NCI-H510A (cell line): ENCODE data around the gene PTPN13.

Source experiments
- DNase-seq: peaks from one replicate; lab custom pipeline; 2025; lab: John Stamatoyannopoulos, UW

PTPN13 gene, protein sequence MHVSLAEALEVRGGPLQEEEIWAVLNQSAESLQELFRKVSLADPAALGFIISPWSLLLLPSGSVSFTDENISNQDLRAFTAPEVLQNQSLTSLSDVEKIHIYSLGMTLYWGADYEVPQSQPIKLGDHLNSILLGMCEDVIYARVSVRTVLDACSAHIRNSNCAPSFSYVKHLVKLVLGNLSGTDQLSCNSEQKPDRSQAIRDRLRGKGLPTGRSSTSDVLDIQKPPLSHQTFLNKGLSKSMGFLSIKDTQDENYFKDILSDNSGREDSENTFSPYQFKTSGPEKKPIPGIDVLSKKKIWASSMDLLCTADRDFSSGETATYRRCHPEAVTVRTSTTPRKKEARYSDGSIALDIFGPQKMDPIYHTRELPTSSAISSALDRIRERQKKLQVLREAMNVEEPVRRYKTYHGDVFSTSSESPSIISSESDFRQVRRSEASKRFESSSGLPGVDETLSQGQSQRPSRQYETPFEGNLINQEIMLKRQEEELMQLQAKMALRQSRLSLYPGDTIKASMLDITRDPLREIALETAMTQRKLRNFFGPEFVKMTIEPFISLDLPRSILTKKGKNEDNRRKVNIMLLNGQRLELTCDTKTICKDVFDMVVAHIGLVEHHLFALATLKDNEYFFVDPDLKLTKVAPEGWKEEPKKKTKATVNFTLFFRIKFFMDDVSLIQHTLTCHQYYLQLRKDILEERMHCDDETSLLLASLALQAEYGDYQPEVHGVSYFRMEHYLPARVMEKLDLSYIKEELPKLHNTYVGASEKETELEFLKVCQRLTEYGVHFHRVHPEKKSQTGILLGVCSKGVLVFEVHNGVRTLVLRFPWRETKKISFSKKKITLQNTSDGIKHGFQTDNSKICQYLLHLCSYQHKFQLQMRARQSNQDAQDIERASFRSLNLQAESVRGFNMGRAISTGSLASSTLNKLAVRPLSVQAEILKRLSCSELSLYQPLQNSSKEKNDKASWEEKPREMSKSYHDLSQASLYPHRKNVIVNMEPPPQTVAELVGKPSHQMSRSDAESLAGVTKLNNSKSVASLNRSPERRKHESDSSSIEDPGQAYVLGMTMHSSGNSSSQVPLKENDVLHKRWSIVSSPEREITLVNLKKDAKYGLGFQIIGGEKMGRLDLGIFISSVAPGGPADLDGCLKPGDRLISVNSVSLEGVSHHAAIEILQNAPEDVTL (N-terminal part only)

DNA sequence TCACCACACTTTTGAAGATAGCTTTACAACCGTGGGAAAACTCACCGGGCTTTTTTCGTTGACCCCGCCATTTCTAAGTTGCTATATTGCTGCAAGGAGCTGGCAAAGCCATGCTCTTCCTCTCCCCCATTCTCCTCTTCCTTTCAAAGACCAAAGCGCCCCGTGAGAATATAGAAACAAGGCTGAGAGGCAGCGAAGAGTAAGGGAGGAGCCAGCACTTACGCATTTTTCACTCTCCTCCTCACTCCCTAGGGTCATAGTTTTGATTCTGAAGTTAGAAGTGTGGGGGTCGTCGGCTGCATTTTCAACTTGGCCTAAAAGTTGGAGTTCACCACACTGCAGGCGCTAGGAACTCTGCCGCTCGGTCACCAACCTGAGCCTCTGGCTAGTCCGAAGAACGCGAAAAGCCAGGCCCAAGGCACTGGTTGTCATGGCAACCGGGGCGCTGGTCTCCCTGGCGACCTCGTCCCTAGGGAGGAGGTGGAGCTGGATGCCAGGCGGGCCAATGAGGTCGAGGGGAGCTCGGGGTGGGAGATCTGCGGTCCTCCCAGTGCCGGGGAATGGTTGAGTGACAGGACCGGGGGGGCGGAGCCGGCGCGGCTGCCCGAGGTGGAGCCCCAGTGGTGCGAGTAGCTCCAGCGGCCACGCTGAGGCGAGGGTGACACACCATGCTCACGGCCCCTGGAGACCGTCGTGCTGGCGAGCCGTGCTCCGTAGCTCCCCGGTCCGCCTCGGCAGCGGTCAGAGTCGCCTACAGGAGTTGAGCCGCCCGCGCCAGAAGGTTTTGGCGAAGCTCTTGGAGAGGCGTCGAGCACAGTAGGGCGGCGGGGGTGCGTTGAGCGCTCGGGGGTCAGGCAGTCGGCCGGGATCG is at the start of gene PTPN13:
TSS of gene PTPN13 (plus strand) at position 628 of the 871 bp plus-strand sequence. CDS start 40,942 bp downstream, outside the sequence.
- DNase-seq = peak; percentile 98

DNA sequence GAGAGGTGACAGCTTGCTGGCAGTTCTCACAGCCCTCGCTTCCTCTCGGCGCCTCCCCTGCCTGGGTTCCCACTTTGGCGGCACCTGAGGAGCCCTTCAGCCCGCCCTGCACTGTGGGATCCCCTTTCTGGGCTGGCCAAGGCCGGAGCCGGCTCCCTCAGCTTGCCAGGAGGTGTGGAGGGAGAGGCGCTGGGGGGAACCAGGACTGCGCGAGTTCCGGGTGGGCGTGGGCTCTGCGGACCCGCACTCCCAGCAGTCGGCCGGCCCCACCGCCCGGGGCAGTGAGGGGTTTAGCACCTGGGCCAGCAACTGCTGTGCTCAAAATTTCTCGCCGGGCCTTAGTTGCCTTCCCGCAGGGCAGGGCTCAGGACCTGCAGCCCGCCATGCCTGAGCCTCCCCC is 47.0 kb upstream of the PTPN13 start:
- DNase-seq = no peak

DNA sequence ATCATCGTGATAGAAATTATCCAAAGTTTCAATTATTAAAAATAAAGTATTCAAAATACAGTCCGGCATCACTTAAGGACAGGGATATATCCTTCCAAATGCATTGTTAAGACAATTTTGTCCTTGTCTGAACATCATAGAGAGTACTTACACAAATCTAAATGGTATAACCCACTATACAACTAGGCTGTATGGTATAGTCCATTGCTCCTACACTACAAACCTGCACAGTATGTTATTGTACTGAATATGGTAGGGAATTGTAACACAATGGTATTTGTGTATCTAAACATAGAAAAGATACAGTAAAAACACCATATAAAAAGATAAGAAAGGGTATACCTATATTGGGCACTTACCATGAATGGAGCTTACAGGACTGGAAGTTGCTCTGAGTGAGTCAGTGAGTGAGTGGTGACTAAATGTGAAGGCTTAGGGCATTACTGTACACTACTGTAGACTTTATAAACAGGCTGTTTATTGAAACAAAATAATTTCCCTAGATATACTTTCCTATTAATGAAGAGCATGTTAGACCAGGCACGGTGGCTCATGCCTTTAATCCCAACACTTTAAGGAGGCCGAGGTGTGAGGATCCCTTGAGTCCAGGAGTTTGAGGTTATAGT is 44.8 kb upstream of the PTPN13 start:
- DNase-seq = no peak

DNA sequence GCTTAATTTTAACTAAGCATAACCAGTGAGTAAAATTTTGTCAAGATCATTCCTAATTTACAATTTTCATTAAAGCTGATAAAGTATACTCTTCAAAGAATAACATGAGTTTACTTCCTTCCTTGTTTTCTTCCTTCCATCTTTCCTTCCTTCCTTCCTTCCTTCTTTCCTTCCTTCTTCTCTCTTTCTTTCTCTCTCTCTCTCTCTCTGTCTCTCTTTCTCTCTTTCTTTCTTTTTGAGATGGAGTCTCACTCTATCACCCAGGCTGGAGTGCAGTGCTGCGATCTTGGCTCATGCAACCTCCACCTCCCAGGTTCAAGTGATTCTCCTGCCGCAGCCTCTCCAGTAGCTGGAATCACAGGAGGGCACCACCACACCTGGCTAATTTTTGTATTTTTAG is 42.7 kb upstream of the PTPN13 start:
- no peak for DNase-seq

DNA sequence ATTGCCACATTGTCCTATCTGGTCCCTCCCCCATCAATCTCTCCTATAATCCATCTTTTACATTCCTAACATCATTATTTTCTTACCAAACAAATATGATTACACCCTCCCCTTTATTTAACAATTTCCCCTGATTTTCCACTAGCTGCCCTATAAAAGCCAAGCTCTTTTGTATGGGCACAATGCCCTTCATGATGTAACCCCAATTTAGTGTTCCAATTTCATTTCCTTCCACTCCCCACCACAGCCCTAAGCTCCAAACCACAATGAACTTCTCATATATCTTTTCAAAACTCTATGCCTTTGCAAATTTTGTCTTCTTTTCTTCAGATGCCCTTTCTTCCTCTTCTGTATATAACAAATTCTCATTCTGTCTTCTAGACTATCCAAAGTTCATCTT is 39.5 kb upstream of the PTPN13 start:
- no peak for DNase-seq

DNA sequence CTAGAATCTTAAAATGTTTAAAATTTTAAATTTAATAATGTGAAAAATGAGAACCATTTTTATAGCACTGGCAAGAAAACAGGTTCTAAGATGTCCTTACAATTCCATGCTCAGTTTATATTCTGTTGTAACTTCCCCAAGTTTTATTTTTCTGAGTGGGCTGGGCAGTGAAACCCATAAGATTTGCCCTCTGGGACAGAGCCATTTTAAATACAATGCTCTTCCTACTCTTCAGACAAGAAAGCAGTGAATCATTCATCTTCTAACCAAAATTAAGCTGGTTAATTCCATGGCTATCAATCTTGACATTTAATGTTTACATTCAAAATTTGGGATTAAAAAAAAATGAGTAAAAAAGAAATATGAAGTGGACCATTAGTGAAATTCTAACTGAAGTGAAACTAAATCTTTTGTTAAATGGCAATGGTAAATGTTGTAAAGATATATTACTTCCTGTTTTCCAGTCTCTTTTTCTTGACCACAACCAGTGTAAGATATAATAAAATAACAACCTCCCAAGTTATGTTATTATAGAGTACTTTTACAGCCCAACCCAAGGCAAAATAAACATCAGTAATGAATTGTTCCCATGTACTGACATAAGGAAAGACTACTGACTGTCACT is 37.2 kb upstream of the PTPN13 start:
- DNase-seq = no peak

DNA sequence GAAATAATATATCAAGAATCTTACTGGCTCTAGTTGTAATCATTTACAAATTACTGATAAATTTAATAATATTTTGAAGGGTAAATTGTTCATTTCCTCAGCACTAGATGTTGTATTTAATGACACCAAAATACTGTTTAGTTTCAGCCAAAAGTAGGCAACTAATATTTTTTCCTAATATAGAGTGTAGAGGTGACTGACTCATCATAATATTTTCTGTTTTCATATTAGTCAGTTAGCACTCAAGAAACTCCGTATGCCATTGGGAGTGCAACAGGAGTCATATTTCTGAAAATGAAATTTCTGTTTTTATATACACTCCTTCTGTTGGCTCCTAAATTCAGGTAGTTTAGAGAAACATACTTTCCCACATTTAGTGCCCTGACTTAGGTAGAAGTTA is 36.6 kb upstream of the PTPN13 start:
- DNase-seq = no peak

DNA sequence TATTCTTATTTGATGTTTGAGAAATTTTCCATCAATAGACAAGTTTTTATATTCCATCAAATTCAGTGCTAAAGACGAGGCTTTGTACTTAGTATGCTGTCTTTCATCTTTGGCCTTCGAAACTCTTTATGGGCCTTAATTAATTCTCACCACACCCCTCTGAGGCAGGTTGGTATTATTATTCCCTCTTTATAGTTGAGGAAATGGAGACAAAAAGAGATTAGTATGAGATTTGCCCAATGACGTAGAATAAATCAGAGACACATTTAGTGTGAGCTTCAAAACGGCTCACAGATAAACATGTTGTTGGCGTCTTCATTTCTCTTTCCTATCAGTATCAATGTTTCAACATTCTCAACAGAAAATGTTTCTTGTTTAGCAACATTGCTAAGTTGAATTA is 35.9 kb upstream of the PTPN13 start:
- no peak for DNase-seq

DNA sequence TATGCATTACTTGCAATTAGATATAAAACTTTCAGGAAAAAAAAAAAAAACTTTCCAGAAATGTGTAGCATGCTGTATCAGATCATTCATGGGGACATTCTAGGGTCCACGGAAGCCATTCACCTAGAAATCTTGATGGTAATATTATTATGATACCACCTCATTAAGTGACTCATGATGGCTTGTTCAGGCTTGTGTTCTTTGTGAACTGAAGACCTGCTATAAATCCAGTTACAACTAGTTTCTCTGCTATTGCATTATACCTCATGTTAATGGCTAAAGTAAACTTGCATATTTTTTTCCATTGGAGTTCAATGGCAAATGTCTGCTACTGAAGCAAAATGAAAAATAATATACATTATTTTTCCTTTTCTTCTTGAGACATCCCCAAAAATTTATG is 35.3 kb upstream of the PTPN13 start:
- DNase-seq = no peak

DNA sequence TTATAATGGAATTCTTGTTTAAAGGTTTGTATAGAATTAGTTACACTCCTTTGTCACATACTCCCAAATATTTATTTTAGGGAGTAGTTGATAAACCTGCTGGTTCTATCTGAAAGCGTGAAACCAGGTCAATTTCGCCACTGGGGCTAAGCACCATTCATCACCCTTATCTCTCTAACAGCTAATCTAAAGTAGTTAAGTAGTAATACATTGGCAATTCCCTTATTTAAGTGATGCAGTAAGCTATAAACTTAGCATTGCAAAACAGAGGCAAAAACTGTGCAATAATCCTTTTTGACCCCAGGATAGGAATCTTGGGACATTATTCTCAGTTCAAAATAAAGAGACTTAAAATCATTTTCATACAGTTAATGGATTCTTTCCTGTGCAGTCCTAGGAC is 33.7 kb upstream of the PTPN13 start:
- no peak for DNase-seq

DNA sequence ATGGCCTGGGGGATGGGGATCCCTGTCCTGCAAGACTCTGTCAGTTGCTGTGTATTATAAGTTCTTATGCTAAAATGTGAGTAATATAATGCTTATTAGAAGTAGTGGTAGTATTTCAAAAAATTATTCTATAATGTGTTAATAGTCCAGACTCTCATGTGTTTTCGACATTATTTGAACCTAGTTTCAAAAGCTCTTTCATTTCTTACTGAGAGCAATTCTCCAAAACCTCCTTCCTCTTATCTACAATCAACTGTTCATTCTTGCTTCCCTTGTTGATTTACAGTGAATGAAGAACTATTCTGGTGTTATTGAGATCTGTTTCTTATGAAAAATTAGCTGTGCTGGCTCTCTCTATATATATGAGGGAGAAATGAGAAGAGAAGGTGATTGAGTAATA is 32.9 kb upstream of the PTPN13 start:
- no peak for DNase-seq

DNA sequence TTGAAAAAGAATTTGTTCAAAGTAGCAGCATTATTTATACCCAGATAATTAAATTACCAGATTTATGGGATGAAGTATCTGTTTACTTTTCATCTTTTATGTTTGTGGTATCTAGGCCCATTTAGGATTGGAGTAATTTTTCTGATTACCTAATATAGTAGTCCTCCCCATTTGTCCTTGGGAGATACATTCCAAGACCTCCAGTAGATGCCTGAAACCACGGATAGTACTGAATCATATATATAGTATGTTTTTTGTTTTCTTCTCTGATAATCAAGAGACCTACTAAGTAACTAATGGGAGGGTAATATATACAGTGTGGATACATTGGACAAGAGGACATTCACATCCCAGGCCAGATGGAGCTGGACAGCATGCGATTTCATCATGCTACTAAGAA is 30.7 kb upstream of the PTPN13 start:
- DNase-seq = no peak

DNA sequence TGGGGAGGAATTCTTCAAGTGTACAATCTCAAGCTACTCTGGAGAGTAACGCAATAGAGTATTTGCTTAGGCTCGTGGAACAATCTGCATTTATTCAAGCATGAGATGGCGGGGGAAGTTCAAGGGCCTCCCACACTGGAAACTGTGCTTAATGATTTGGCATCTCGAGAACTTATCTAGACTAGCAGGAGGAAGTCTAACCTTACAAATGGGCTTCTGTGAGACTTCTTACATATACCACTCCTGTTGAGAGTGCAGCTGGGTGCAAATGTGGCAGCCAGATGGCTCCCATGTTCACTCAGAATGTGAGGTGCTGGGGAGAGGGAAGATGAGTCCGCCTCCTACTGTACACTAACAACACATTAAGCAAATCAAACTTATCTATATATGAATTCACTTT is 29.3 kb upstream of the PTPN13 start:
- DNase-seq = no peak

DNA sequence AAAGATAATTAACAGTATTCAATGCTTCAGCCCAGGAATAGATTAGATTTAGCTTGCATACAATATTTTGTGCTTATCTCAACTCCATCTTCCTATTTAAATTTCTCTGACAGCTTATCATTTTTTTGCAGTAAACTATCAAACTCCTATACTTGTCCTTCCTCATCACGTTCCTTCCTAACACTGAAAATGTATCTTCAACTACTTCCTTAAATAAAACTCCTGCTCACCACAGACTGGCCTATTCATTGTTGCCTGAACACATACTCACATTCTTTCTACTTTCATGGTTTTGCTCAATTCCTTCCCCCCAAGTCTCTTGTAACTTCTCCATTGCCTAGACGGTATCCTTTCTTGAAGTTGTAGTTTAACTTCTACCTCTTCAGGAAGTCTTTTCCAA is 28.5 kb upstream of the PTPN13 start:
- no peak for DNase-seq

DNA sequence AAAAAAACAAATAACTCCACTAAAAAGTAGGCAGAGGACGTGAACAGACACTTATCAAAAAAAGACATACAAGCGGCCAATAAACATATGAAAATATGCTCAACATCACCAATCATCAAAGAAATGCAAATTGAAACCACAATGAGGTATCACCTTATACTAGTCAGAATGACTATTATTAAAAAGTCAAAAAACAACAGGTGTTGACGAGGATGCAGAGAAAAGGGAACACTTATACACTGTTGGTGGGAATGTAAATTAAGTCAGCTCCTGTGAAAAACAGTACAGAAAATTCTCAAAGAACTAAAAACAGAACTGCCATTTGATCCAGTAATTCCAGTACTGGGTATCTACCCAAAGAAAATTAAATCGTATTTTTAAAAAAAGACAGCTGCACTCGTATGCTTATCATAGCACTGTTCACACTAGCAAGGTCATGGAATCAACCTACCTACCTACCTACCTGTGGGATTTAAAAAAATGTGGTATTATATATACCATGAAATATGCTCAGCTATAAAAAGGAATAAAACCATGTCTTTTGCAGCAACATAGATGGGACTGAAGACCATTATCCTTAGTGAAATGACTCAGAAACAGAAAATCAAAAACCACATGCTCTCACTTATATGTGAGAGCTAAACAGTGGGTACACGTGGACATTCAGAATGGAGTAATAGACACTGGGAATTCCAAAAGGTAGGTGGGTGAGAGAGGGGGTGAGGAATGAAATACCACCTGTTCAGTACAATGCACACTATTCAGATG is 24.8 kb upstream of the PTPN13 start:
- no peak for DNase-seq

DNA sequence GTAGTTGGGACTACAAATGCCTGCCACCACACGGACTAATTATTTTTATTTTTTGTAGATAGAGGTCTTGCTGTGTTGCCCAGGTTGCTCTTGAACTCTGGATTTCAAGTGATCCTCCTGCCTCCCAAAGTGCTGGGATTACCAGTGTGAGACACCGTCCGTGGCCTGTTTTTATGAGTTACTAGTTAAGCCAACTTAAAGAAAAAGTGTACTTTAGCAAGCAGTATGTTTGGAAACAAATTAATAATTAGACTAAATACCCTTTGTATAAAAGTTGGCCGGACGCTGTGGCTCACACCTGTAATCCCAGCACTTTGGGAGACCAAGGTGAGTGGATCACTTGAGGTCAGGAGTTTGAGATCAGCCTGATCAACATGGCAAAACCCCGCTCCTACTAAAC is 14.2 kb upstream of the PTPN13 start:
- DNase-seq = no peak

DNA sequence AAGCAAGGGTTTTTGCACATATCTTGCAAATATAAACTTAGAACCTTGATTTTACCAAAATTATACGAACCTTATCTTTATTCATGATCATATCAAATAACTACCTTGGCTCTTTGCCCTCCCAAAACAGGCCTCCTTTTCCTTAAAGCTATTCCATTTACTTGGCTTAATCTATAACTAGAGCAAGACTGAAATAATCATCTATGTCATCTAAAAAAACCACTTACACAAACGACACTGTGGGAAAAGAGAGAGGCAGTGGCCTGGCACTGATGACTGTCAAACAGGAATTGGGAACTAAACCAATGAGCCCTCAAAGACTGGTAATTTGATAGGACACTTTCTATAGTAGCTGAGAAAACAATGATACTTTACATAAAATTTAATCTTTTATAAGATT is 11.7 kb upstream of the PTPN13 start:
- DNase-seq = no peak

DNA sequence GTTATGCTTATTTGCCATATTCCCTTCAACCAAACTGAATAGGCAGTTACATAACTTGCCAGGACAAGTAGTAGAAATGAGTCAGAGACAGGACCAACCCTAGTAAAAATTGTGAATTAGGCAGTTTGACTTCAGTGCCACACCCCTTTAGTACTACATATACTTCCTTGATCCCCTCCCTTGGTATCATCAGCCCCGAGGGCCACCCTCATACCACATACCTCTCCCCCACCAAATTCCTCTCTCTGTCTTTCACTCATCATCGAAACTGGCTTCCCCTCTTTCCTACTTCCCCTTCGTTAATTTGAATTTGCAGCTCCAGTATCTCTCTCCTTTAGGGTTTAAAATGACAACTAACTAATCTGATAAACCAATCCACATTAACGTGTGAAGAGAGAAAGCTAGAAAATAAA is 7.9 kb upstream of the PTPN13 start:
- DNase-seq = no peak

DNA sequence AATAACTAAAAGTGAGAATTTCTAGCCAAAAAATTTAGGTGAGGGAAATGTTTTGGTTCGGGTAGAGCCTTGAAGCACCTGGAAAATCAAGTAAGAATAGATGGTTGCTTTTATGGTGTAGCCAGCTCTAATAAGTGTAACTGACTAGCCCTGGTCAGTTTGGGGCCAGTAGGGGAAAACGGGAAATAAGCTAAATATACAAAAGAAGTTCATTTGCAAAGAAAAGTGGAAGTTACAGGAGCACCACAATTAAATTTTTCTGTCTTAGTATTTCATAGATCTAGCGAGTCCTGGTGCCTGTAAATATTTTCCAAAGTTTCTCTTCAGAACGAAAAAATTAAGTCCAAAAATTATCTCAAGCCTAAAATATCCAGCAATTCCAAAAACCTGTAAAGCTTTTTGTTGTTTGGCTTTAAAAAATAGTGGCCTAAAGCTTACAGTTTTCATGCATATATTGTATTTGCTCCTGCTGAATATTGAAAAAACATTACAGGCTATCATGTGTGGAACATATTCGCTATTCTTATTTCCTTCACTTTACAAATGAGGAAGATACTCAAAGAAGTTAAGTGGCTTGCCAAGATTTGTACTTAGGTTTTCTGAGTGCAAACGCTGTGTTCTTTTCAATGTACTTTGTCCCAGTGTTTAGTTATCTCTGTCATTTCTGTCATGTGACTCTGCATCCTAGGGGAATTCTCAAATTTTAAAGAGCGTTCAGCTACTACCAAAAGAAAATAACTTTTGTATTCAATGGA is 7.3 kb upstream of the PTPN13 start:
- DNase-seq = no peak
